ENCODE results near the gene KSR2.

The KSR2 gene

DNA sequence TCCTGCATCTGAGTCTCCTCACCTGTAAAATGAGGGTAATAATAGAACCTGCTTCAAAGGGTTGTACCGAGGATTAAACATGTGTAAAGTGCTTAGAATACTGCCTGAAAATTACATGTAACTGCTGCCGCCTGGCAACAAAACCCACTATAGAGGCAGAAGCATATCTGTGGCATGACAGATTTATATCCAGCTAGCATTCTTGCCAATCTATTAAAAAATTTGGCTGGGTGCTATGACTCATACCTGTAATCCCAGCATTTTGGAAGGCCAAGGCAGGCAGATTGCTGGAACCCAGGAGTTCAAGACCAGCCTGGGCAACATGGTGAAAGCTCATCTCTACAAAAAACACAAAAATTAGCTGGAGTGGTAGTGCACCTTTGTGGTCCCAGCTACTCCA is 16.4 kb upstream of the KSR2 start:
- TF ChIP-seq CTCF (IDR thresholded peaks at IDR 0.05; ENCODE audit: low read depth, low read length, missing control alignments), result no peak
- DNase-seq (ENCODE audit: extremely low read depth, low read depth), result no peak
- no peak overlapping the region for H3K4me3 ChIP-seq (replicated peaks; ENCODE audit: low read depth, low read length)

GRCh38 chr12:117981267-117981666 is 12.5 kb upstream of the KSR2 start:
- no peak for TF ChIP-seq CTCF (IDR thresholded peaks at IDR 0.05; ENCODE audit: low read depth, low read length, missing control alignments)
- DNase-seq (ENCODE audit: extremely low read depth, low read depth), result no peak
- no peak overlapping the region for H3K4me3 ChIP-seq (replicated peaks; ENCODE audit: low read depth, low read length)

DNA sequence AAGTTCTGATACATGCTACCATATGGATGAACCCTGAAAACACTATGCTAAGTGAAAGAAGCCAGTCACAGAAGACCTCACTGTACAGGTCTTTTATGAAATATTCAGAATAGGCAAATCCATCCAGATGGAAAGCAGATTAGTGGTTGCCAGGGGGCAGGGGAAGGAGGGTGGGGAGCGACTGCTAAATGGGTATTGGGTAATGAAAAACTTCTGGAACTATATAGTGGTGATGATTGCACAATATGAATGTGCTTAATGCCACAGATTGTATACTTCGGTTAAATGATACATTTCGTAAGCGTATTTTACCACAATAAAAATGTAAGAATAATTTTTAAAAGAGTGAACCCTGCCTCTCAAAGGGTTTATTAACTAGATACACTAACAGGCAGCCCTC is 11.8 kb upstream of the KSR2 start:
- no peak for DNase-seq (ENCODE audit: extremely low read depth, low read depth)
- no peak for TF ChIP-seq CTCF (IDR thresholded peaks at IDR 0.05; ENCODE audit: low read depth, low read length, missing control alignments)
- H3K4me3 ChIP-seq (replicated peaks; ENCODE audit: low read depth, low read length), result no peak overlapping the region

DNA sequence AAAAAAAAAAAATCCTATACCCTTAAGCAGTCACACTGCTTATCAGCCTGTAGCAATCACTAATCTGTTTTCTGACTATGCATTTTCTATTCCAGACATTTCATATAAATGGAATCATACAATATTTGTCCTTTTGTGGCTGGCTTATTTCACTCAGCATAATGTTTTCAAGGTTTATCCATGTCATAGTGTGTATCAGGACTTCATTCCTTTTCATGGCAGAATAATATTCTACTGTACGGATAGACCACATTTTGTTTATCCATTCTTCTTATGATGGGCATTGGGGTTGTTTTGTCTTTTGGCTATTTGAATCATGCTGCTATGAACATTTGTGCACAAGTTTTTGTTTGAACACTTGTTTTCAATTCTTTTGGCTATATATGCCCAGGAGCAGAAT is 8.6 kb upstream of the KSR2 start:
- DNase-seq (ENCODE audit: extremely low read depth, low read depth), result no peak
- TF ChIP-seq CTCF (IDR thresholded peaks at IDR 0.05; ENCODE audit: low read depth, low read length, missing control alignments), result no peak

DNA sequence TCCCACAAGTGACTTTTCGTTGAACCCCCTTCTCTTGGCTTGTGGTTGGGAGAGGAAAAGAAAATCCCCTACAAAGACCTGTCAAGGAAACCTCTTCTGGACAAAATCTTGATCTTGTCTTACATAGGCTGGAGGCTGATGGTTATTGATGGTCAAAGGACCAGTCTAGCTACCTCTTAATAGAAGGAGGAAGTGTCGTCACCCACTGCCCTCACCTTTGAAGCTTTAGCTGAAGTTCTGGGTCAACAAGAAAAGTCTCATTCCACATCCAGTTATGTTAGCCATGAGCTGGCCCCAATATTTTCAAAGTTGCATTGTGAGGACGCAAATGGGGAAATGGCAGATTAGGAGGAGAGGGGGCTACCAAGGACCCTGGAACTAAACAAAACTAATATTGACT is 6.2 kb upstream of the KSR2 start:
- no peak for TF ChIP-seq CTCF (IDR thresholded peaks at IDR 0.05; ENCODE audit: low read depth, low read length, missing control alignments)
- no peak for DNase-seq (ENCODE audit: extremely low read depth, low read depth)
- H3K4me3 ChIP-seq (replicated peaks; ENCODE audit: low read depth, low read length), result no peak overlapping the region

More for the DNA sequence above, 8.6 kb upstream of the KSR2 start:
- H3K4me3 ChIP-seq (replicated peaks; ENCODE audit: low read depth, low read length), result no peak overlapping the region

GRCh38 chr12:117972301-117972700 is 3.5 kb upstream of the KSR2 start:
- no peak for DNase-seq (ENCODE audit: extremely low read depth, low read depth)
- no peak overlapping the region for H3K4me3 ChIP-seq (replicated peaks; ENCODE audit: low read depth, low read length)
- TF ChIP-seq CTCF (IDR thresholded peaks at IDR 0.05; ENCODE audit: low read depth, low read length, missing control alignments), result no peak

GRCh38 chr12:117970334-117970733 is 1.5 kb upstream of the KSR2 start:
- TF ChIP-seq CTCF (IDR thresholded peaks at IDR 0.05; ENCODE audit: low read depth, low read length, missing control alignments), result no peak
- DNase-seq (ENCODE audit: extremely low read depth, low read depth), result no peak
- no peak overlapping the region for H3K4me3 ChIP-seq (replicated peaks; ENCODE audit: low read depth, low read length)

Measured in HFF-Myc (cell line).